GM18517 (cell line): ENCODE measurements around the gene PROSER2.

Experiments used
- ATAC-seq: cut with Tn5 transposase; IDR thresholded peaks from one replicate; pipeline ENCODE4 v1.9.1; 2021; ENCODE audit warnings: mild to moderate bottlenecking, moderate library complexity; ENCODE audit not compliant: unreplicated experiment

PROSER2 gene

GRCh38 chr10:11798845-11799735, 24.1 kb upstream of the PROSER2 start:
- no peak for ATAC-seq

GRCh38 chr10:11799736-11800080, 23.4 kb upstream of the PROSER2 start:
- no peak for ATAC-seq

- no peak for ATAC-seq
Measured at GRCh38 chr10:11804336-11804735, 18.8 kb upstream of the PROSER2 start.

- ATAC-seq = no peak
Measured at GRCh38 chr10:11805792-11806191, 17.4 kb upstream of the PROSER2 start.

GRCh38 chr10:11806706-11807105, 16.4 kb upstream of the PROSER2 start:
- no peak for ATAC-seq

GRCh38 chr10:11808808-11809207, 14.3 kb upstream of the PROSER2 start:
- ATAC-seq = no peak

GRCh38 chr10:11810313-11810766, 12.8 kb upstream of the PROSER2 start:
- ATAC-seq = no peak

- ATAC-seq = no peak
Measured at GRCh38 chr10:11810973-11811372, 12.2 kb upstream of the PROSER2 start.

- ATAC-seq = no peak
Measured at GRCh38 chr10:11813177-11813576, 10.0 kb upstream of the PROSER2 start.

- no peak for ATAC-seq
Measured at GRCh38 chr10:11813855-11814567, 9.1 kb upstream of the PROSER2 start.

GRCh38 chr10:11819027-11819426, 4.1 kb upstream of the PROSER2 start:
- no peak for ATAC-seq

- no peak for ATAC-seq
Measured at GRCh38 chr10:11822026-11822756, 965 bp upstream of the PROSER2 start.

GRCh38 chr10:11822809-11823121, 391 bp upstream of the PROSER2 start:
- no peak for ATAC-seq

- ATAC-seq = no peak
Measured at GRCh38 chr10:11823989-11824346, 812 bp downstream of the PROSER2 start.

- no peak for ATAC-seq
Measured at GRCh38 chr10:11824376-11824775, 1.2 kb downstream of the PROSER2 start.

GRCh38 chr10:11824825-11825224, 1.7 kb downstream of the PROSER2 start:
- no peak for ATAC-seq

- ATAC-seq = no peak
Measured at GRCh38 chr10:11825796-11826414, 2.7 kb downstream of the PROSER2 start.

GRCh38 chr10:11827006-11827405, 3.9 kb downstream of the PROSER2 start:
- ATAC-seq = no peak

- no peak for ATAC-seq
Measured at GRCh38 chr10:11827414-11827813, 4.3 kb downstream of the PROSER2 start.

- ATAC-seq = no peak
Measured at GRCh38 chr10:11828682-11829284, 5.6 kb downstream of the PROSER2 start.
